Right lobe of liver (tissue), 6 donors: ENCODE results near the gene PCSK6. TPM values are rescaled to one million over a fixed set of nuclear protein-coding genes. Genes with fewer than 3 reads are reported as not detected.
A peak's percentile ranks its signal among the peaks of the same experiment; 100 is the strongest.

Experiments
- ATAC-seq, 4 donors: fragments of 200-7000 bp; cut with Tn5 transposase; one replicate each; pipeline ENCODE4 v1.9.1; 2020; ENCODE audit warnings: mild to moderate bottlenecking in 4 of 4, moderate library complexity in 4 of 4
- DNase-seq, 3 donors: peaks; one replicate each; pipeline ENCODE4 v3.0.0-alpha.2; 2020
- H3K27ac ChIP-seq, 3 donors: fragments of 200-600 bp; one replicate each; pipeline ENCODE4 v1.8.0; 2022
- H3K27me3 ChIP-seq, 2 donors: fragments of 200-600 bp; one replicate each; pipeline ENCODE4 v1.8.0; 2022
- H3K36me3 ChIP-seq, 4 donors: fragments of 200-600 bp; sonication (generic) in 1 of 4; one replicate each; pipeline versions ENCODE4 v1.5.1 to v1.8.0; 2017 to 2022; ENCODE audit warnings: control low read depth in 1 of 4
- H3K4me1 ChIP-seq, 4 donors: fragments of 200-600 bp; sonication (generic) in 1 of 4; one replicate each; pipeline versions ENCODE4 v1.5.1 to v1.8.0; 2017 to 2022; ENCODE audit warnings: control low read depth in 1 of 4
- H3K4me3 ChIP-seq, 3 donors: fragments of 200-600 bp; one replicate each; pipeline ENCODE4 v1.8.0; 2022
- H3K9me3 ChIP-seq, 4 donors: fragments of 200-600 bp; sonication (generic) in 1 of 4; one replicate each; pipeline versions ENCODE4 v1.5.1 to v1.8.0; 2017 to 2022; ENCODE audit warnings: control low read depth in 1 of 4
- CTCF ChIP-seq, 4 donors: fragments of 200-600 bp in 3 of 4; fragments of 450-650 bp in 1 of 4; IDR thresholded peaks; one replicate each; pipeline versions ENCODE4 v1.5.1 to v1.8.0; 2016 to 2022; ENCODE audit warnings: antibody characterized with exemption in 4 of 4, mild to moderate bottlenecking in 2 of 4
- POLR2A ChIP-seq: fragments of 450-650 bp; IDR thresholded peaks from one replicate; pipeline ENCODE4 v1.6.1; 2017; ENCODE audit warnings: antibody characterized with exemption, mild to moderate bottlenecking
- WGBS: methylation state at CpG from one replicate; pipeline ENCODE4 v1.1.6; 2018; ENCODE audit warnings: low coverage, low lambda C conversion rate; ENCODE audit not compliant: insufficient coverage; ENCODE audit errors: missing lambda C conversion rate; 5-methylcytosine and 5-hydroxymethylcytosine counted together
- intact Hi-C, 2 donors: fragments of 100-400 bp; cut with DNase I; formaldehyde crosslinking; loops; one replicate each; pipeline versions ENCODE4 v1.11.2 to v1.14.1; 2022
- total RNA-seq, 6 experiments: library from RNA; depleted of rRNA in 2 of 6; stranded (reverse); fragments of >200 nt in 2 of 6; fragmentation: NEBNext Ultra II Directional in 3 of 6; extraction: Animal tissue kit (Norgen Biotek cat#: 25700) in 3 of 6; gene quantifications; one replicate each; pipeline versions ENCODE4 v1.1.0 to v1.2.4, GENCODE V29; 2016 to 2023
- donor health status: DM: no; HTN: yes; CAD: no.
- donor health status: DM: no; HTN: no; CAD: no.
- donor health status: DM: no; HTN: no; CAD: no.
- donor health status: DM: no; HTN: yes; CAD: no.
- donor health status: DM: no; HTN: yes; CAD: no.

Gene PCSK6
- total RNA-seq, 6 experiments from 2014 or later = 165 to 218 (median 207) TPM

GRCh38 chr15:101528917-101529299, 39.4 kb upstream of the PCSK6 start:
- intact Hi-C loops = no loop called here
- H3K9me3 ChIP-seq = no peaks in the 10 kb centered on the region
- ATAC-seq = peak in 2 of 4 donors; percentile 0 to 2
- H3K27me3 ChIP-seq = no peaks in the 10 kb centered on the region
- H3K36me3 ChIP-seq = no peaks in the 10 kb centered on the region
- no peak for DNase-seq
- 100% methylated on average over 1 of the region's 4 CpGs for WGBS
- H3K4me3 ChIP-seq = no peak overlapping the region
- H3K27ac ChIP-seq = peak overlapping the region; percentile 92 to 97 (median 95)
- peaks cover 0 to 50% (median 27%) of the 10 kb centered on the region in 4 donors for H3K4me1 ChIP-seq
- no peak for TF ChIP-seq CTCF (IDR thresholded peaks at IDR 0.05)
- TF ChIP-seq POLR2A = no peak

- Histone ChIP-seq H3K36me3 (no peaks in the 10 kb centered on the region), H3K9me3 (no peaks in the 10 kb centered on the region), H3K4me3 (peak overlapping the region; percentile 2 to 44 (median 40)), H3K4me1 (peaks cover 0 to 50% (median 27%) of the 10 kb centered on the region in 4 donors), H3K27ac (peak overlapping the region; percentile 92 to 97 (median 95)), H3K27me3 (no peaks in the 10 kb centered on the region)
- intact Hi-C loops = no loop called here
- peak; percentile 75 to 87 (median 80) for ATAC-seq
- peak; percentile 41 for TF ChIP-seq POLR2A
- TF ChIP-seq CTCF (IDR thresholded peaks at IDR 0.05) = no peak
- WGBS = 40% methylated on average over 5 of the region's 18 CpGs
- peak; percentile 85 to 94 (median 91) for DNase-seq
Measured at GRCh38 chr15:101528108-101528916, 38.8 kb upstream of the PCSK6 start.

- Histone ChIP-seq H3K4me3 (no peak overlapping the region), H3K9me3 (no peaks in the 10 kb centered on the region), H3K27me3 (no peaks in the 10 kb centered on the region), H3K27ac (peak overlapping the region; percentile 92 to 97 (median 95)), H3K4me1 (peaks cover 0 to 50% (median 27%) of the 10 kb centered on the region in 4 donors), H3K36me3 (no peaks in the 10 kb centered on the region)
- DNase-seq (no peak), ATAC-seq (no peak)
- intact Hi-C loops = no loop called here
- 83% methylated on average over 4 of the region's 7 CpGs for WGBS
- no peak for TF ChIP-seq POLR2A
- no peak for TF ChIP-seq CTCF (IDR thresholded peaks at IDR 0.05)
Measured at GRCh38 chr15:101526890-101527289, 37.4 kb upstream of the PCSK6 start.

- no peak for ATAC-seq
- intact Hi-C loops = no loop called here
Measured at GRCh38 chr15:101526442-101526841, 36.9 kb upstream of the PCSK6 start.

More at GRCh38 chr15:101526442-101526841, 36.9 kb upstream of the PCSK6 start:
- H3K9me3 ChIP-seq = no peaks in the 10 kb centered on the region
- H3K4me3 ChIP-seq = no peak overlapping the region
- TF ChIP-seq POLR2A (no peak), CTCF (IDR thresholded peaks at IDR 0.05) (no peak)
- H3K4me1 ChIP-seq = peaks cover 0 to 46% (median 25%) of the 10 kb centered on the region in 4 donors
- WGBS = 65% methylated on average over 10 of the region's 13 CpGs
- H3K27ac ChIP-seq = peak overlapping the region; percentile 92 to 97 (median 95)
- peak in 1 of 3 donors; percentile 49 for DNase-seq
- no peaks in the 10 kb centered on the region for H3K27me3 ChIP-seq
- no peaks in the 10 kb centered on the region for H3K36me3 ChIP-seq
